Upper lobe of right lung (tissue), 1 donor: ENCODE results near the gene BACH2. TPM values are rescaled to one million over a fixed set of nuclear protein-coding genes. Genes with fewer than 3 reads are reported as not detected.
"Not testable (repeated sequence)": the region's sequence is repeated elsewhere in the genome, so short reads cannot be mapped to it uniquely, and the experiment has no call there.

Experiments
- ATAC-seq: fragments of 200-7000 bp; cut with Tn5 transposase; one replicate; pipeline ENCODE4 v1.9.1; 2020; ENCODE audit warnings: mild to moderate bottlenecking, moderate library complexity
- DNase-seq: peaks from one replicate; pipeline ENCODE4 v3.0.0-alpha.2; 2020
- H3K27ac ChIP-seq: fragments of 200-600 bp; one replicate; pipeline ENCODE4 v1.8.0; 2022
- H3K27me3 ChIP-seq: fragments of 200-600 bp; one replicate; pipeline ENCODE4 v1.8.0; 2022; ENCODE audit warnings: mild to moderate bottlenecking
- H3K36me3 ChIP-seq: fragments of 200-600 bp; one replicate; pipeline ENCODE4 v1.8.0; 2022
- H3K4me1 ChIP-seq: fragments of 200-600 bp; one replicate; pipeline ENCODE4 v1.8.0; 2022
- H3K4me3 ChIP-seq: fragments of 200-600 bp; one replicate; pipeline ENCODE4 v1.8.0; 2022; ENCODE audit warnings: mild to moderate bottlenecking
- H3K9me3 ChIP-seq: fragments of 200-600 bp; one replicate; pipeline ENCODE4 v1.8.0; 2022
- intact Hi-C: fragments of 100-400 bp; cut with DNase I; formaldehyde crosslinking; loops from one replicate; pipeline ENCODE4 v1.11.0; 2022
- long read RNA-seq: library from polyadenylated mRNA; unstranded; transcript quantifications from one replicate; pipeline ENCODE4 v2.0.0, GENCODE V29; 2021
- total RNA-seq: library from RNA; stranded (reverse); fragmentation: NEBNext Ultra II Directional; extraction: Animal tissue kit (Norgen Biotek cat#: 25700); gene quantifications from one replicate; pipeline ENCODE4 v1.2.1, GENCODE V29; 2021
- TF ChIP-seq, protein P1 (sequence below): fragments of 200-600 bp; IDR thresholded peaks from one replicate; pipeline ENCODE4 v1.8.0; 2022; ENCODE audit warnings: antibody characterized with exemption
- donor health status: DM: no; HTN: yes; CAD: no; lungs with severe emphysema.

The BACH2 gene
- 4.9 TPM for total RNA-seq
- long read RNA-seq, full-length matches to known transcripts = 2 of 6 reads
- long read RNA-seq, partial matches to known transcripts = 1 of 6 reads
- long read RNA-seq, other reads (novel, unspliced or antisense) = 3 of 6 reads

DNA sequence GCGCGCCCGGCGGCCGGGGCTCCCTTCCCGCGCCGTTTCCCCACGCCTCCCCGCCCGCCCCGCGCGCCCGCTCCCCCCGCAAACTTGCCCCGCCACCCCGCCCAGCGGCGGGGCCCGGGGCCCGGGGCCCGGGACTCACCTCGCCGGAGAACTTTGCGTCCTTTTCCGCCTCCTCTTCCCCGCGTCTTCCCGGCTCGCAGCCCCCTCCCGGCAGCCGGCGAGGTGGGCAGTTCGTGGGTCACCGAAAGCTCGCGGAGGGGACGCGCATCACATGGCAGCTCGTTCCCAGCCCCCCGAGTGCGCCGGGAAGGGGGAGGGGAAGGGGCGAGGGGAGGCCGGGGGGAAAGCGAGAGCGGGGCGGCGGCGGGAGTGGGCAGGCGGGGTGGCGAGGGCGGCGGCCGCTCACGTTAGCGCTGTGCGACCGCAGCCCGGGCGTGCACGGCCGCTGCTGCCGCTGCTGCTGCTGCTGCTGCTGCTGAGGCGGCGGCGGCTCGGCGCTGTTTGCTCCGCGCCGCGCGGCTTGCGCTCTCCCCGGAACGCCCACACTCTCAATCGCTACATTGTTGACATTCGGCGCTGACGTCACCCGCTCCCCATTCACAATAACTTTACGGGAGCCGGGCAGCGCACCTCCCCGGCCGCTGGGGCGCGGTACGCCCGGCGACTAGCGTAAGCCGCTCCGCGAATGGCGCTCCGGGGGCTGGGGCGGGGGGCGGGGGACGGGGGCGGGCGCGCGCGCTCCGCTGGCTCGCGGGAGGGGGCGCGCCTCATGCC lies at the start of gene BACH2:
Gene BACH2, minus strand, starts transcription at position 503 of the 774 bp plus-strand sequence. CDS start 287,999 bp downstream, outside the sequence.
- intact Hi-C loops = no loop called here

DNA sequence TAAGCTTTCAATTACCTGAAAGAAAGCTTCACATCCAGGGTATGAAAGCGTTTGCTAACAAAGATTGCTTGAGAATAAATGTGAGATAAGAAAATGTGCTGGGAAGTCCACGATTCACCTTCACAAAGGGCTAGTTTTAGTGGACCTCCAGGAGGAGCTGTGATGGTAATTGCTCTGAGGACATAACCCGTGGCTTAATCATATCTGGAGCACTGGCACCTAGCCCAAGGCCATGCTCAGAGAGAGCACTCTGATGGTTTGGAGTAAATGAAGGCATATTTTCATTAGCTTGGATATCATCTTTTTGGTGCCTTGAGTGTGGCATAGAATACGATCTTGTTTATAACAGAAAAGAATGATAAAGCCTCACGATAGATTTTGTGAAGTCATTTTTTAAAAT lies 46.9 kb upstream of the BACH2 start:
- no peak for ATAC-seq
- no peak overlapping the region for H3K27ac ChIP-seq
- H3K4me3 ChIP-seq = no peak overlapping the region
- H3K4me1 ChIP-seq = no peaks in the 10 kb centered on the region
- TF ChIP-seq, protein P1, sequence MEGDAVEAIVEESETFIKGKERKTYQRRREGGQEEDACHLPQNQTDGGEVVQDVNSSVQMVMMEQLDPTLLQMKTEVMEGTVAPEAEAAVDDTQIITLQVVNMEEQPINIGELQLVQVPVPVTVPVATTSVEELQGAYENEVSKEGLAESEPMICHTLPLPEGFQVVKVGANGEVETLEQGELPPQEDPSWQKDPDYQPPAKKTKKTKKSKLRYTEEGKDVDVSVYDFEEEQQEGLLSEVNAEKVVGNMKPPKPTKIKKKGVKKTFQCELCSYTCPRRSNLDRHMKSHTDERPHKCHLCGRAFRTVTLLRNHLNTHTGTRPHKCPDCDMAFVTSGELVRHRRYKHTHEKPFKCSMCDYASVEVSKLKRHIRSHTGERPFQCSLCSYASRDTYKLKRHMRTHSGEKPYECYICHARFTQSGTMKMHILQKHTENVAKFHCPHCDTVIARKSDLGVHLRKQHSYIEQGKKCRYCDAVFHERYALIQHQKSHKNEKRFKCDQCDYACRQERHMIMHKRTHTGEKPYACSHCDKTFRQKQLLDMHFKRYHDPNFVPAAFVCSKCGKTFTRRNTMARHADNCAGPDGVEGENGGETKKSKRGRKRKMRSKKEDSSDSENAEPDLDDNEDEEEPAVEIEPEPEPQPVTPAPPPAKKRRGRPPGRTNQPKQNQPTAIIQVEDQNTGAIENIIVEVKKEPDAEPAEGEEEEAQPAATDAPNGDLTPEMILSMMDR = no peak
- no peaks in the 10 kb centered on the region for H3K9me3 ChIP-seq
- no peaks in the 10 kb centered on the region for H3K36me3 ChIP-seq
- intact Hi-C loops = no loop called here
- no peaks in the 10 kb centered on the region for H3K27me3 ChIP-seq
- no peak for DNase-seq

More for the DNA sequence above, at the start of gene BACH2:
- peaks cover 3% of the 10 kb centered on the region for H3K27me3 ChIP-seq
- peak within 1 kb of the TSS; percentile 65 for H3K27ac ChIP-seq
- H3K9me3 ChIP-seq = no peaks in the 10 kb centered on the region
- H3K36me3 ChIP-seq = no peaks in the 10 kb centered on the region
- peaks cover 9% of the 10 kb centered on the region for H3K4me1 ChIP-seq
- ATAC-seq (peak; percentile 90), DNase-seq (peak; percentile 93)
- H3K4me3 ChIP-seq = peak within 1 kb of the TSS; percentile 65
- TF ChIP-seq, protein P1 = peak; percentile 12

DNA sequence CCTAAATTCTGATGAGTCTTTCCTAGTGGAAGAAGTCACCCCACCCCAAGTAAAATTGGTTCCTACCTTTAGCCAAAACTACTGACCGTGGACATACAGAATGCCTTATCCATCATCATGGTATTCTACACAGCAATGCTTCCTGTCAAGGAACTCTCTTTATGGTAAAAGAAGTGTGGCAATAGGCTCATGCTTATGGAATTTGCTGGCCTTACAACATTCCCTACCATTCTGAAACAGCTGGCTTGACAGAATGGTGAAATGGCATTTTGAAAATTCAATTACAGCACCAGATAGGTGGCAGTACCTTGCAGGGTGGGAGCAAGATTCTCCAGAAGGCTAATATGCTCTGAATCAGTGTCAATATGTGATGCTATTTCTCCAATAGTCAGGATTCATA lies 41.8 kb upstream of the BACH2 start:
- H3K9me3 ChIP-seq = no peaks in the 10 kb centered on the region
- intact Hi-C loops = no loop called here
- no peak for ATAC-seq
- H3K4me1 ChIP-seq = no peaks in the 10 kb centered on the region
- TF ChIP-seq, protein P1 = no peak
- no peak overlapping the region for H3K27ac ChIP-seq
- DNase-seq = no peak
- H3K27me3 ChIP-seq = no peaks in the 10 kb centered on the region
- no peaks in the 10 kb centered on the region for H3K36me3 ChIP-seq
- H3K4me3 ChIP-seq = no peak overlapping the region

DNA sequence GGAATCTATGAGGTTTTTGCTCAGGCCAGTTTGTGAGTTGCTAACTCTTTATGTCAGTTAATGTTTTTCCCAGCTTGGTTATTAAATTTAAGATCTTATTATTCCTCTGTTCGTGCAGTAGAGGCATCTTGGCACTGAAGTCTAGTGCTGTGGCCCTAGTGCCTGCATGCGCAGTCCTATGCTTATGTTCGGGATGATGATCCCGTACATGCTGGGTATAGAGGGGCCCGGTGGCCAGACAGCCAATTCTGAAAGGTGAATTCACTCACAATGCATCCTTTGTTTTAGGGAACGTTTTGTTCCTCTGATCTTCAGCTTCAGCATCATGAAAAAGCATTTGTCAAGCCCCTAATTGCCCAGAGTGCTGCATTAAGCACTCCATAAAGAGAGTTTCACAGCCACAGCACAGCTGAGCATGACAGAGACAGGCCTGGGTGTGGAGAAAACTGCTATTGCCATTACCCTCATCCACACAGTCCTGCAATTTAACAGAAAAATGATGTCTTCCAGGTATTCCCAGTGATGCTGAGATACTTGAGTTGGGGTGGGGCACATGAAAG lies 39.8 kb upstream of the BACH2 start:
- intact Hi-C loops = no loop called here
- ATAC-seq (no peak), DNase-seq (no peak)
- Histone ChIP-seq H3K4me3 (no peak overlapping the region), H3K36me3 (no peaks in the 10 kb centered on the region), H3K27me3 (no peaks in the 10 kb centered on the region), H3K4me1 (no peaks in the 10 kb centered on the region), H3K27ac (no peak overlapping the region), H3K9me3 (no peaks in the 10 kb centered on the region)
- TF ChIP-seq, protein P1 = no peak

DNA sequence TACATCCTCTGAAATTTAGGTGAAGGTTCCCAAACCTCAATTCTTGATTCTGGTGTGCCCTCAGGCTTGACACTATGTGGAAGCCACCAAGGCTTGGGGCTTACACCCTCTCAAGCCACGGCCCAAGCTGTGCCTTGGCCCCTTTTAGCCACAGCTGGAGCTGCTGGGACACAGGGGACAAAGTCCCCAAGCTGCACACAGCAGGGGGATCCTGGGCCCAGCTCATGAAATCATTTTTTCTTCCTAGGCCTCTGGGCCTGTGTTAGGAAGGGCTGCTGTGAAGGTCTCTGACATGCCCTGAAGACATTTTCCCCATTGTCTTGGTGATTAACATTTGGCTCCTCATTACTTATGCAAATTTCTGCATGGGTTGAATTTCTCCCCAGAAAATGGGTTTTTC lies 37.3 kb upstream of the BACH2 start:
- TF ChIP-seq, protein P1 = no peak
- no peak overlapping the region for H3K27ac ChIP-seq
- no peak overlapping the region for H3K4me3 ChIP-seq
- no peaks in the 10 kb centered on the region for H3K4me1 ChIP-seq
- no peaks in the 10 kb centered on the region for H3K36me3 ChIP-seq
- H3K27me3 ChIP-seq = no peaks in the 10 kb centered on the region
- intact Hi-C loops = no loop called here
- DNase-seq (no peak), ATAC-seq (no peak)
- no peaks in the 10 kb centered on the region for H3K9me3 ChIP-seq

DNA sequence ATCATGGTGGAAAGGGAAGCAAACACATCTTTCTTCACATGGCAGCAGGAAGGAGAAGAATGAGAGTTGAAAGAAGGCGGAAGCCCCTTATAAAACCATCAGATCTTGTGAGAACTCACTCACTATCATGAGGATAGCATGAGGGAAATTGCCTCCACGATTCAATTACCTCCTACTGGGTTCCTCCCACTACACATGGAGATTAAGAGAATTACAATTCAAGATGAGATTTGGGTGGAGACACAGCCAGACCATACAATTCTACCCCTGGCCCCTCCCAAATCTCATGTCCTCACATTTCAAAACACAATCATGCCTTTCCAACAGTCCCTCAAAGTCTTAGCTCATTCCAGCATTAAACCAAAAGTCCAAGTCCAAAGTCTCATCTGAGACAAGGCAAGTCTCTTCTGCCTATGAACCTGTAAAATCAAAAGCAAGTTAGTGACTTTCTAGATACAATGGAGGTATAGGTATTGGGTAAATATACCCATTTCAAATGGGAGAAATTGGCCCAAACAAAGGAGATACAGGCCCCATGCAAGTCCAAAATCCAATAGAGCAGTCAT lies 36.4 kb upstream of the BACH2 start:
- H3K4me3 ChIP-seq, H3K27me3 ChIP-seq, intact Hi-C loops, H3K27ac ChIP-seq, H3K4me1 ChIP-seq, ATAC-seq, H3K9me3 ChIP-seq, DNase-seq, H3K36me3 ChIP-seq: not testable (repeated sequence)
